Gastroesophageal sphincter (tissue), 3 donors: ENCODE data around the gene TSPAN6.

Experiments used
- CTCF ChIP-seq, 4 experiments: fragments of 200-600 bp in 2 of 4; fragments of 450-650 bp in 2 of 4; sonication (generic) in 1 of 4; IDR thresholded peaks; one replicate each; pipeline ENCODE4 v1.5.1; 2017 to 2019; ENCODE audit warnings: antibody characterized with exemption in 4 of 4, mild to moderate bottlenecking in 2 of 4, moderate library complexity in 2 of 4
- EP300 ChIP-seq: sonication (generic); formaldehyde crosslinking; IDR thresholded peaks from one replicate; pipeline ENCODE4 v1.6.1; 2017; ENCODE audit warnings: antibody characterized with exemption, mild to moderate bottlenecking

DNA sequence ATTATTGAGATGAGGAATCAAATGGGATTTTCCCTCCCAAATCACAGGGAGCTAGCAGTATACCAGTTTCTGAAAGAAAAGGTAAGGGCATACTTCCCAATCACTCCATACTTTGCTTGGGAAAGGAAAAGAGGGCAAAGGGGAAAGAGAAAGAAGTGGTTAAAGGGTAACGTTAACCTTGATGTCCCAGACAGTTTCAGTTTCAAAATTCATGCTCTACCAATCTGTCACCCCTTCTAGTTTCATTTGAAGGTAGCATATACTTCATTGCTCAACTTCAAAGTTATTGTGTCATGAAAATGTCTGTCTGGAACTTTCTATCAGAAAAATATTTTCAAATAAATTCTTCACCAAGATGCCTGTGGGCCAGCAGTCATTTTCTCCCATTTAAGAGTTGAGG is 35.8 kb downstream of the TSPAN6 start:
- TF ChIP-seq CTCF (IDR thresholded peaks at IDR 0.05): no peak
- no peak for TF ChIP-seq EP300
